Ishikawa (cell line): Measurements from ENCODE around the gene RNF115.

Source experiments
- CREB1 ChIP-seq: IDR thresholded peaks from 2 replicates; pipeline ENCODE4 v1.6.1; 2012; ENCODE audit warnings: low read depth
- EP300 ChIP-seq: IDR thresholded peaks from 2 replicates; pipeline ENCODE4 v1.6.1; 2012; ENCODE audit warnings: borderline replicate concordance
- FOXM1 ChIP-seq: IDR thresholded peaks from 2 replicates; pipeline ENCODE4 v1.6.1; 2012; ENCODE audit warnings: low read depth, borderline replicate concordance
- MAX ChIP-seq: IDR thresholded peaks from 2 replicates; pipeline ENCODE4 v1.6.1; 2012
- NFIC ChIP-seq: IDR thresholded peaks from 2 replicates; pipeline ENCODE4 v1.6.1; 2012
- RAD21 ChIP-seq: IDR thresholded peaks from 2 replicates; pipeline ENCODE4 v1.6.1; 2012; ENCODE audit warnings: low read depth
- TAF1 ChIP-seq: IDR thresholded peaks from 2 replicates; pipeline ENCODE4 v1.6.1; 2012; ENCODE audit warnings: low read depth, mild to moderate bottlenecking
- TEAD4 ChIP-seq: IDR thresholded peaks from 2 replicates; pipeline ENCODE4 v1.6.1; 2012
- USF1 ChIP-seq: IDR thresholded peaks from 2 replicates; pipeline ENCODE4 v1.6.1; 2012
- YY1 ChIP-seq: IDR thresholded peaks from 2 replicates; pipeline ENCODE4 v1.6.1; 2012; ENCODE audit warnings: low read depth

- no peak for TF ChIP-seq TAF1
- TF ChIP-seq NFIC = no peak
- TF ChIP-seq FOXM1 = no peak
- no peak for TF ChIP-seq EP300
- TF ChIP-seq USF1 = no peak
- TF ChIP-seq RAD21 = no peak
- TF ChIP-seq CREB1 = no peak
- TF ChIP-seq YY1 = no peak
- TF ChIP-seq TEAD4 = no peak
- no peak for TF ChIP-seq MAX
Observed at GRCh38 chr1:145695821-145696629, 127.9 kb downstream of the RNF115 start.
